HUES64 (cell line): Measurements from ENCODE around the gene XPNPEP2.

ENCODE experiments used
- H3K27ac ChIP-seq: 2 replicates; pipeline ENCODE4 v1.7.0; 2013; ENCODE audit warnings: low read depth, low read length, inconsistent platforms
- H3K27me3 ChIP-seq: 2 replicates; pipeline ENCODE4 v1.6.1; 2013; ENCODE audit warnings: mild to moderate bottlenecking, low read length; ENCODE audit not compliant: insufficient read depth
- H3K36me3 ChIP-seq: 2 replicates; pipeline ENCODE4 v1.6.1; 2013; ENCODE audit warnings: mild to moderate bottlenecking, low read length; ENCODE audit not compliant: insufficient read depth
- H3K4me1 ChIP-seq: 2 replicates; pipeline ENCODE4 v1.6.1; 2013; ENCODE audit warnings: mild to moderate bottlenecking, low read length, moderate library complexity; ENCODE audit not compliant: insufficient read depth
- H3K4me3 ChIP-seq: 2 replicates; pipeline ENCODE4 v1.5.1; 2013; ENCODE audit warnings: mild to moderate bottlenecking, low read length, moderate library complexity
- H3K9ac ChIP-seq: 2 replicates; pipeline ENCODE4 v1.6.1; 2013; ENCODE audit warnings: mild to moderate bottlenecking, low read depth, low read length
- H3K9me3 ChIP-seq: 2 replicates; pipeline ENCODE4 v1.6.1; 2013; ENCODE audit warnings: low read depth, low read length; ENCODE audit not compliant: insufficient read depth
- WGBS: fragments of 150-250, 120-280 bp; methylation state at CpG from one replicate; pipeline ENCODE4 v1.1.7; 2013; ENCODE audit warnings: missing lambda C conversion rate; 5-methylcytosine and 5-hydroxymethylcytosine counted together

Gene XPNPEP2

DNA sequence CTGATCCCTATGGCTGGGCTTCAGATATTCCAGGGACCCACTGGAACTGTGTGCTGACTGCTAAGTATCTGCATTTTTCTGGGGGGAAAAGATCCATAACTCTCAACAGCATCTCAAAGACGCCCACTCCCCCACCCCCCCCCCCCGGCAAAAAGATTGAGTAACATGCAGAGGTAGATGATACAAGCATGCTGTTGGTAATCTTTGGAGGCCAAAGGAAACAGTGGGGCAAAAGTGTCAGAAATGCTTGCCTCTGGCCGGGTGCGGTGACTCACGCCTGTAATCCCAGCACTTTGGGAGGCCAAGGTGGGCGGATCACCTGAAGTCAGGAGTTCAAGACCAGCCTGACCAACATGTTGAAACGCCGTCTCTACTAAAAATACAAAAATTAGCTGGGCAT, 12.2 kb downstream of the XPNPEP2 start:
- Histone ChIP-seq H3K9ac (no peak overlapping the region), H3K27me3 (no peaks in the 10 kb centered on the region), H3K4me3 (no peak overlapping the region), H3K4me1 (peaks cover 3% of the 10 kb centered on the region; the same call in 1 of the 2 replicates), H3K36me3 (no peaks in the 10 kb centered on the region), H3K27ac (no peak overlapping the region), H3K9me3 (no peaks in the 10 kb centered on the region)
- WGBS: 93% methylated on average over 6 of the region's 8 CpGs

DNA sequence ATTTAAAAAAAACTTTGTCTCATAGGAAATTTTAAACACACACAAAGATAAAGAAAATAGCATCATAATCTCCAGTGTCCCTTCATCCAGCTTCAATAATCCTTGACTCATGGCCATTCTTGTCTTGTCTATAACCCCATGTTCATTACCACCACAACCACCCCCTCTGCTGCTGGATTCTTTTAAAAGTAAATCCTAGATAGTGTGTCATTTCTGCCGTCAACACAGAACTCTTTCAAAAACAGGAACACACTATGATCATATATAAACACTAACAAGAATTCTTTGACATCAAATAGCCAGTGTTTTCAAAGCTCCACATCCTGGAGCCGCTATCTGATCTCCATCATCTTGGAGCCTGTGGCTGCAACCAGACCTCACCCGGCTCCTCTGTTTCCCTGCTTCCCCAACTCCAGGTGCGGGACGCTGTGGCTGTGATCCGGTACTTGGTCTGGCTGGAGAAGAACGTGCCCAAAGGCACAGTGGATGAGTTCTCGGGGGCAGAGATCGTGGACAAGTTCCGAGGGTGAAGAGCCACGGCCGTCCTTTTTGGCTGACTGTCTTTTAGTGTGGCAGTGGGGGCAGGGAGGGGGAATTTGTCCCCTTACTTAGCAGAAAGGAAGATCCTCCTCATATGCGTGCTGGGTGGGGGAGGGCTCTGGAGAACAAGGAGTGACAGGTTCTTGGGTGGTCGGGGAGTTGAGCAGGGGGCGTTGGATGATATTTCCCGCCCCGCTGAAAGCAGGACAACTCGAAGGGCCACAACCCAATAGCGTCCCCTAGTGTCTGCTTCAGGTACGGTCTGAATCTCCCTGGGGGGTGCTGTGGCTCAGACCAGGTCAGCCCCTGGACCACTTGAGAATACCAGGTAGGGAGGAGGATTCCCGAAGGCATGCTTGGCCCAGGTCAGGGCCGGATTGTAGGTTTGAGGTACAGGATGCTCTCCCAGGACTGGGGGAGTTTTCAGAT, 15.6 kb downstream of the XPNPEP2 start:
- no peaks in the 10 kb centered on the region for H3K4me1 ChIP-seq
- H3K27me3 ChIP-seq: no peaks in the 10 kb centered on the region
- 41% methylated on average over 22 of the region's 22 CpGs for WGBS
- H3K27ac ChIP-seq: no peak overlapping the region
- H3K9ac ChIP-seq: no peak overlapping the region
- H3K9me3 ChIP-seq: no peaks in the 10 kb centered on the region
- H3K4me3 ChIP-seq: no peak overlapping the region
- no peaks in the 10 kb centered on the region for H3K36me3 ChIP-seq

DNA sequence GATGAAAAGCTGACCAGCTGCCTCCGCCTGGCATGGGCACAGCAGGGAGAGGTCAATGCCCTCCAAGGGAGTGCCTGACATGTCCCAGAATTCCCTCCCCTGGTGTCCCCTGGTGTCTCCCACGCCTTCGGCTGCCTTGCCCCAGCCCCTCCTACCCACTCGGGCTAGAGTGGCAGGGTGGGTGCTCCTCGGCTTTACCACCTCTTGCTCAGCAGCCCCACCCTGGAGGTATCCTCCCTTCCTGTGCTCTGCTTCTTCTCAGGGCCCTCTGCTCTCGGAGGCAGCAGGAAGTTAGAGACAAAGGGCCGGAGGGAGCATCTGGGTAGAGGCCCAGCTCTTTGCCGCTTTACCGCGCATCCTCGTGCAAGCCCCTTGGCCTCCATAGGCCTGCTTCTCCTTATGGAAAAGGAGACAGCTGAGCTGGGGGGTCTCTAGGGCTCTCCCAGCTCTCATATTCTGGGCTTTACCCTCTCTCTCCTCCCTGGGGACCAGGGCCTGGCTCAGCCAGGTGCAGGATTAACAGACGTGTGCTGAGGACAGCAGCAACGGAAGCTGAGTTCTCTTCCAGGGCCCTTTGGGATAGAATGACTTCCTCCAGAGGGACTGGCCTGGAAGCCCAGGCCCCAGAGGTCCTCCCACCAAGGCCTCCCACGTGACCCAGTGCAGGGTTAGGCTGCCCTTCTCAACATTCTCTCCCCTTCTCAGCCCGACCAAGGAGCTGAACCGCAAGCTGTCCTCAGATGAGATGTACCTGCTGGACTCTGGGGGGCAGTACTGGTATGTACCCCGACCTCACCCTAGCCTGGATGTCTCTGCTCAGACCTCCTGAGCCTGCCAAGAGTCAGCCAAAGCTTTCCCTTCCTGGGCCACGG, 17.2 kb downstream of the XPNPEP2 start:
- H3K36me3 ChIP-seq: no peaks in the 10 kb centered on the region
- no peak overlapping the region for H3K27ac ChIP-seq
- H3K4me3 ChIP-seq: no peak overlapping the region
- H3K4me1 ChIP-seq: no peaks in the 10 kb centered on the region
- H3K9me3 ChIP-seq: no peaks in the 10 kb centered on the region
- no peaks in the 10 kb centered on the region for H3K27me3 ChIP-seq
- H3K9ac ChIP-seq: no peak overlapping the region
- WGBS: 78% methylated on average over 18 of the region's 18 CpGs

DNA sequence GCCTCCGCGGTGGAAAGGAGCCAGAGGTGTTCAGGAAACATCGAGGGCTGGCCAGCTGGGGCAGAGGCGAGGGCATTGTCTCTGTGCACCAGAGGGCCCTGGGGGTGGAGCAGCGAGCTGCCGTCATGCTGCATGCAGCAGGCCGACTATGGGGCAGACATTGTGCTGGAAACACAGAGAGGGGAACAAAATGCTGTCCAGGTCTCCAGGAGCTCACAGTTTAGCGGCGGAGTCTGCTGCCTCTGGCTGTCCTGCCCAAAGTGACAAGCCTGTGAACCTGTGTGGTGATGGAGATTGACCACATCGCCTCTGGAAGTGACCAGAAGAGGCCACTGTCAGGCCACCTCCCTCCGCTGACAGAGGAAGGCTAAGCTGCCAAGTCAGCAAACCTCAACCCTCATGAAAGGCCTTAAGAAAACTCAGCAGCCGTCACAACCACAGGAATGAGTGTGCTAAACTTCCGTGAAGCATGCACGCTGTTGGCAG, 20.8 kb downstream of the XPNPEP2 start:
- no peak overlapping the region for H3K27ac ChIP-seq
- H3K9me3 ChIP-seq: no peaks in the 10 kb centered on the region
- H3K27me3 ChIP-seq: no peaks in the 10 kb centered on the region
- H3K36me3 ChIP-seq: no peaks in the 10 kb centered on the region
- no peak overlapping the region for H3K4me3 ChIP-seq
- 81% methylated on average over 14 of the region's 14 CpGs for WGBS
- H3K9ac ChIP-seq: no peak overlapping the region
- H3K4me1 ChIP-seq: no peaks in the 10 kb centered on the region

DNA sequence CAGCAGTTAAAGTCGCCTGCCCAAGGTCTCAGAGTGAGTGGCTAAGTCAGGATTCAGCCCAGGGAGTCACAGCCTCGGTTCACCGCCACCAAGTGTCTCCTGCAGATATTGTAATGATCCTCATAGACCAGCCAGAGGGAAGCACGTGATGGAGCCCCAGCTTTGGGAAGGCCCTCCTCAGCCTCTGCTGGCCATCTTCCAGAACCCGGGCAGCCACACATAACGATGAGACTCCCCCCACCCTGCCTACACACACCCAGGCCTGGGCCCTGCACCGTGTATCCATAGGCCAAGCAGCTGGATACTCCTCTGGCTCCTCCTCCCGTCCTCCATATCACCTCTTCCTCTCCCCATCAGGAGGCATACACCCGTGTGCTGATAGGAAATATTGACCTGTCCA, 21.4 kb downstream of the XPNPEP2 start:
- Histone ChIP-seq H3K4me3 (no peak overlapping the region), H3K4me1 (no peaks in the 10 kb centered on the region), H3K36me3 (no peaks in the 10 kb centered on the region), H3K9ac (no peak overlapping the region), H3K9me3 (no peaks in the 10 kb centered on the region), H3K27me3 (no peaks in the 10 kb centered on the region), H3K27ac (no peak overlapping the region)
- WGBS: 91% methylated on average over 9 of the region's 9 CpGs

DNA sequence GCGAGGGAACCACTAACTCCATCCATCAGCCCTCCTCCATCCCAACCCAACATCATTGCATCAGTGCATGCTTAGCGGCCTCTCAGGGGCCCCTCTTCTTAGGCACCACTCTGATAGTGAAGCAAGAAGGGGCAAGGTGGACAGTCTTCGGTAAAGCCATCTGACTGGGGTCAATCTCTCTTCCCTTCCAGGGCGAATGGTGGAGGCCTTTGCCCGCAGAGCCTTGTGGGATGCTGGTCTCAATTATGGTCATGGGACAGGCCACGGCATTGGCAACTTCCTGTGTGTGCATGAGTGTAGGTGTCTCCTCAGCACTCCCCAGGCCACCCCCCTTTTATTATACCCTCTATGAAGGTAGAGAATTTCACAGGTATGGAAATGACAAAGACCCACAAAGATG, 22.2 kb downstream of the XPNPEP2 start:
- H3K4me1 ChIP-seq: no peaks in the 10 kb centered on the region
- no peaks in the 10 kb centered on the region for H3K27me3 ChIP-seq
- no peak overlapping the region for H3K9ac ChIP-seq
- H3K27ac ChIP-seq: no peak overlapping the region
- no peaks in the 10 kb centered on the region for H3K9me3 ChIP-seq
- H3K4me3 ChIP-seq: no peak overlapping the region
- 100% methylated on average over 3 of the region's 6 CpGs for WGBS
- H3K36me3 ChIP-seq: no peaks in the 10 kb centered on the region

DNA sequence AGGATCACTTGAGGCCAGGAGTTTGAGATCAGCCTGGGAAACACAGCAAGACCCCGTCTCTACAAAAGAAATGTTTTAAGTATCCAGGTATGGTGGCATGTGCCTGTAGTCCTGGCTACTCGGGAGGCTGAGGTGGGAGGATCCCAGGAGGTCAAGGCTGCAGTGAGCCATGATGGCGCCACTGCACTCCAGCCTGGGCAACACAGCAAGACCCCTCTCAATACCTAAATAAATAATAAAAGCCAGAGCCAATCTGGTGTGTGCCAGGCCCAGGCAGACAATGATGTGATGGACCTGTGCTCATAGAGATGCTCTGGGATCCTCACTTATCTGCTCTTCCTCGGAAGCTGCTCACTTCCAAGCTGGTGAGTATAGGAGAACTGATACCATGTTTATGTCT, 22.8 kb downstream of the XPNPEP2 start:
- H3K27ac ChIP-seq: no peak overlapping the region
- H3K9ac ChIP-seq: no peak overlapping the region
- WGBS: 95% methylated on average over 4 of the region's 4 CpGs
- no peaks in the 10 kb centered on the region for H3K36me3 ChIP-seq
- H3K27me3 ChIP-seq: no peaks in the 10 kb centered on the region
- no peak overlapping the region for H3K4me3 ChIP-seq
- no peaks in the 10 kb centered on the region for H3K4me1 ChIP-seq
- H3K9me3 ChIP-seq: no peaks in the 10 kb centered on the region

DNA sequence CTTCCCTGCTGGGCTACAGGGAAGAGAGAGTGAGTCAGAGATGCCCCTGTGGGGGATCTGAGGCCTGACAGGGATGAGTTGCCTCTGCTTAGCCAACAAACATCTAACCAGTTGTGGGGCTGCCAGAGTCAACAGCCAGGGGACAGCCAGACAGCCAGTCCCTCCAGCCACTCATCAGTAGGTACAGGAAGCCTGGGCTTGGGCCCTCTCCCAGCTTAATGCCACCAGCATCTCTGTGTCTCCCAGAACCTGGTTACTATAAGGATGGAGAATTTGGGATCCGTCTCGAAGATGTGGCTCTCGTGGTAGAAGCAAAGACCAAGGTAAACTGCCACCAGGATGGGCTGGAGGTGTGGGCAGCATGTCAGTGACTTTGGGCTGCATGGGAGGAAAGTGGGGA, 23.7 kb downstream of the XPNPEP2 start:
- no peaks in the 10 kb centered on the region for H3K4me1 ChIP-seq
- H3K4me3 ChIP-seq: no peak overlapping the region
- H3K27ac ChIP-seq: no peak overlapping the region
- no peak overlapping the region for H3K9ac ChIP-seq
- 93% methylated on average over 3 of the region's 3 CpGs for WGBS
- H3K27me3 ChIP-seq: no peaks in the 10 kb centered on the region
- H3K9me3 ChIP-seq: no peaks in the 10 kb centered on the region
- H3K36me3 ChIP-seq: no peaks in the 10 kb centered on the region

DNA sequence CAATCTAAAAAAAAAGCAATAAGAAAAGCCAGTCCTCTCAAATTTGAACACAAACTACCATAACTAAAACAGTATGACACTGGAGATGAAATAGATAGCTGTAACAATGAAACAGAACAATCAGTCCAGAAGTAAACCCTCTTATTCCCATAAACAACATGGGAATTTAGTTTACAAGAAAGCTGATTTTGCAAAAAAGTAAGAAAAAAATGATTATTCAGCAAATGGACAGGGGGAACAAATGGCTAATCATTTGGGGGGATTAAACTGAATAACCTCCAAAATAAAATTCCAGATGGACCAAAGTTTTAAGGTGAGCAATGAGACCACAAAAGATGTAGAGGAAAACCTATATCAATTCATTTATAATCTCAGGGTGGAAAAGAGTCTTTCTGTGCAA, 24.9 kb downstream of the XPNPEP2 start:
- Histone ChIP-seq H3K9ac (no peak overlapping the region), H3K4me1 (no peaks in the 10 kb centered on the region), H3K27me3 (no peaks in the 10 kb centered on the region), H3K9me3 (no peaks in the 10 kb centered on the region), H3K27ac (no peak overlapping the region), H3K4me3 (no peak overlapping the region), H3K36me3 (no peaks in the 10 kb centered on the region)

DNA sequence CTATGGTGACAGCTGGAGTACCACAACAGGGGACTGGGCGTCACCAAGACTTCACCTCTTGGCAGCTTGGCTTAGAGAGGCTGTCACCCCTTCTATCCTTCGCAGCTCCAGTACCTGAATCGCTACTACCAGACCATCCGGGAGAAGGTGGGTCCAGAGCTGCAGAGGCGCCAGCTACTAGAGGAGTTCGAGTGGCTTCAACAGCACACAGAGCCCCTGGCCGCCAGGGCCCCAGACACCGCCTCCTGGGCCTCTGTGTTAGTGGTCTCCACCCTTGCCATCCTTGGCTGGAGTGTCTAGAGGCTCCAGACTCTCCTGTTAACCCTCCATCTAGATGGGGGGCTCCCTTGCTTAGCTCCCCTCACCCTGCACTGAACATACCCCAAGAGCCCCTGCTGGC, 29.4 kb downstream of the XPNPEP2 start:
- Histone ChIP-seq H3K9ac (no peak overlapping the region), H3K27me3 (no peaks in the 10 kb centered on the region), H3K4me3 (no peak overlapping the region), H3K4me1 (no peaks in the 10 kb centered on the region), H3K9me3 (no peaks in the 10 kb centered on the region), H3K36me3 (no peaks in the 10 kb centered on the region), H3K27ac (no peak overlapping the region)
- 98% methylated on average over 8 of the region's 8 CpGs for WGBS
